Tongue (tissue), 2 donors: ENCODE data around the gene MAP4K3. TPM values are rescaled to one million over a fixed set of nuclear protein-coding genes. Genes with fewer than 3 reads are reported as not detected.
"Not testable (repeated sequence)": the region's sequence is repeated elsewhere in the genome, so short reads cannot be mapped to it uniquely, and the experiment has no call there.

Experiments
- DNase-seq: peaks from one replicate; pipeline ENCODE4 v3.0.0-alpha.2; 2015
- total RNA-seq: library from RNA; depleted of rRNA; stranded (reverse); fragments of >200 nt; gene quantifications from one replicate; pipeline ENCODE4 v1.2.3, GENCODE V29; 2014

Gene MAP4K3
- total RNA-seq, 1 donor from 2014 or later: 72.7 TPM

- DNase-seq: no peak
Observed at GRCh38 chr2:39370101-39370500, 67.0 kb downstream of the MAP4K3 start.

- no peak for DNase-seq
Observed at GRCh38 chr2:39368846-39369245, 68.2 kb downstream of the MAP4K3 start.

GRCh38 chr2:39368376-39368775 is 68.7 kb downstream of the MAP4K3 start:
- DNase-seq: no peak

GRCh38 chr2:39362595-39362994 is 74.5 kb downstream of the MAP4K3 start:
- no peak for DNase-seq

GRCh38 chr2:39361511-39361910 is 75.6 kb downstream of the MAP4K3 start:
- no peak for DNase-seq

GRCh38 chr2:39360342-39360741 is 76.7 kb downstream of the MAP4K3 start:
- DNase-seq: not testable (repeated sequence)

- DNase-seq: no peak
Observed at GRCh38 chr2:39359453-39360038, 77.5 kb downstream of the MAP4K3 start.

GRCh38 chr2:39356922-39357639 is 80.0 kb downstream of the MAP4K3 start:
- DNase-seq: peak; percentile 19

- no peak for DNase-seq
Observed at GRCh38 chr2:39350658-39351057, 86.4 kb downstream of the MAP4K3 start.

GRCh38 chr2:39338502-39338901 is 98.6 kb downstream of the MAP4K3 start:
- DNase-seq: no peak

GRCh38 chr2:39335930-39336329 is 101.2 kb downstream of the MAP4K3 start:
- DNase-seq: no peak

- no peak for DNase-seq
Observed at GRCh38 chr2:39334978-39335377, 102.1 kb downstream of the MAP4K3 start.

GRCh38 chr2:39334529-39334928 is 102.6 kb downstream of the MAP4K3 start:
- no peak for DNase-seq

GRCh38 chr2:39326644-39327043 is 110.4 kb downstream of the MAP4K3 start:
- no peak for DNase-seq

- no peak for DNase-seq
Observed at GRCh38 chr2:39325966-39326365, 111.1 kb downstream of the MAP4K3 start.

GRCh38 chr2:39321056-39322035 is 115.7 kb downstream of the MAP4K3 start:
- not testable (repeated sequence) for DNase-seq

- no peak for DNase-seq
Observed at GRCh38 chr2:39320162-39320561, 116.9 kb downstream of the MAP4K3 start.

- no peak for DNase-seq
Observed at GRCh38 chr2:39313575-39313974, 123.5 kb downstream of the MAP4K3 start.

- no peak for DNase-seq
Observed at GRCh38 chr2:39311469-39311868, 125.6 kb downstream of the MAP4K3 start.

GRCh38 chr2:39308778-39309177 is 128.3 kb downstream of the MAP4K3 start:
- DNase-seq: no peak

GRCh38 chr2:39306626-39307025 is 130.5 kb downstream of the MAP4K3 start:
- peak; percentile 4 for DNase-seq

- DNase-seq: no peak
Observed at GRCh38 chr2:39304729-39305128, 132.4 kb downstream of the MAP4K3 start.

GRCh38 chr2:39304200-39304599 is 132.9 kb downstream of the MAP4K3 start:
- DNase-seq: no peak
